Ovary (tissue), 9 donors: ENCODE results near the gene SLC3A2. TPM values are rescaled to one million over a fixed set of nuclear protein-coding genes. Genes with fewer than 3 reads are reported as not detected.
"Not testable (repeated sequence)": the region's sequence is repeated elsewhere in the genome, so short reads cannot be mapped to it uniquely, and the experiment has no call there.

Experiments
- DNase-seq, 5 donors: peaks; one replicate each; pipeline ENCODE4 v3.0.0-alpha.2; 2019 to 2020
- H3K27ac ChIP-seq, 2 donors: fragments of 200-600 bp; one replicate each; pipeline versions ENCODE4 v1.5.1 to v1.8.0; 2019 to 2022
- H3K27me3 ChIP-seq: fragments of 200-600 bp; one replicate; pipeline ENCODE4 v1.8.0; 2022
- H3K36me3 ChIP-seq: fragments of 200-600 bp; sonication (generic); one replicate; pipeline ENCODE4 v1.5.1; 2019
- H3K4me1 ChIP-seq: one replicate; pipeline ENCODE4 v1.8.1; 2013; ENCODE audit warnings: mild to moderate bottlenecking, moderate library complexity; ENCODE audit not compliant: insufficient read depth
- H3K4me3 ChIP-seq: fragments of 200-600 bp; sonication (generic); one replicate; pipeline ENCODE4 v1.5.1; 2017
- H3K9me3 ChIP-seq, 2 donors: fragments of 200-600 bp in 1 of 2; sonication (generic) in 1 of 2; one replicate each; pipeline versions ENCODE4 v1.5.1 to v1.8.1; 2013 to 2019; ENCODE audit warnings: mild to moderate bottlenecking in 1 of 2, moderate library complexity in 1 of 2
- EP300 ChIP-seq: sonication (generic); formaldehyde crosslinking; IDR thresholded peaks from one replicate; pipeline ENCODE4 v1.6.1; 2017; ENCODE audit warnings: antibody characterized with exemption
- POLR2A ChIP-seq: fragments of 450-650 bp; IDR thresholded peaks from one replicate; pipeline ENCODE4 v1.6.1; 2017; ENCODE audit warnings: antibody characterized with exemption, mild to moderate bottlenecking, moderate library complexity
- WGBS, 3 donors: extraction: QIAGEN DNeasy Blood & Tissue Kit in 1 of 3; methylation state at CpG; one replicate each; pipeline versions ENCODE4 v1.1.5 to v1.1.7; 2013 to 2017; 5-methylcytosine and 5-hydroxymethylcytosine counted together
- intact Hi-C, 4 donors: fragments of 100-400 bp; cut with DNase I; formaldehyde crosslinking; loops; one replicate each; pipeline versions ENCODE4 v1.11.0 to v1.15.1; 2022 to 2023
- polyA plus RNA-seq, 2 donors: library from polyadenylated mRNA; stranded (reverse); fragments of 200-250 nt in 1 of 2; fragments of 350-450 nt in 1 of 2; fragmentation: Illumina TruSeq in 1 of 2; extraction: RNeasy Lipid Tissue Mini Kit (QIAGEN cat#74804) in 1 of 2; gene quantifications; one replicate each; pipeline ENCODE4 v1.2.3, GENCODE V29; 2013 to 2014
- total RNA-seq, 7 donors: library from RNA; depleted of rRNA in 2 of 7; stranded (reverse); fragments of >200 nt in 2 of 7; fragmentation: NEBNext Ultra II Directional in 3 of 7; extraction: Animal tissue kit (Norgen Biotek cat#: 25700) in 3 of 7; gene quantifications; one replicate each; pipeline versions ENCODE4 v1.1.0 to v1.2.4, GENCODE V29; 2016 to 2023
- TF ChIP-seq, protein P1 (sequence below), 3 donors: fragments of 450-650 bp in 2 of 3; fragments of 200-600 bp in 1 of 3; IDR thresholded peaks; one replicate each; pipeline versions ENCODE4 v1.5.1 to v1.8.0; 2016 to 2022; ENCODE audit warnings: antibody characterized with exemption in 3 of 3, mild to moderate bottlenecking in 1 of 3
- donor health status: DM: no; HTN: no; CAD: no; lungs with moderate emphysema.
- donor health status: DM: no; HTN: no; CAD: no.
- donor health status: Bipolar disorder and iron deficiency.
- donor health status: DM: yes; HTN: yes; CAD: no.
- donor health status: DM: no; HTN: no; CAD: no.
- donor health status: DM: yes; HTN: yes; CAD: no.

Gene SLC3A2
- total and polyA plus RNA-seq, 9 donors = 69.0 to 430 (median 97.7) TPM

DNA sequence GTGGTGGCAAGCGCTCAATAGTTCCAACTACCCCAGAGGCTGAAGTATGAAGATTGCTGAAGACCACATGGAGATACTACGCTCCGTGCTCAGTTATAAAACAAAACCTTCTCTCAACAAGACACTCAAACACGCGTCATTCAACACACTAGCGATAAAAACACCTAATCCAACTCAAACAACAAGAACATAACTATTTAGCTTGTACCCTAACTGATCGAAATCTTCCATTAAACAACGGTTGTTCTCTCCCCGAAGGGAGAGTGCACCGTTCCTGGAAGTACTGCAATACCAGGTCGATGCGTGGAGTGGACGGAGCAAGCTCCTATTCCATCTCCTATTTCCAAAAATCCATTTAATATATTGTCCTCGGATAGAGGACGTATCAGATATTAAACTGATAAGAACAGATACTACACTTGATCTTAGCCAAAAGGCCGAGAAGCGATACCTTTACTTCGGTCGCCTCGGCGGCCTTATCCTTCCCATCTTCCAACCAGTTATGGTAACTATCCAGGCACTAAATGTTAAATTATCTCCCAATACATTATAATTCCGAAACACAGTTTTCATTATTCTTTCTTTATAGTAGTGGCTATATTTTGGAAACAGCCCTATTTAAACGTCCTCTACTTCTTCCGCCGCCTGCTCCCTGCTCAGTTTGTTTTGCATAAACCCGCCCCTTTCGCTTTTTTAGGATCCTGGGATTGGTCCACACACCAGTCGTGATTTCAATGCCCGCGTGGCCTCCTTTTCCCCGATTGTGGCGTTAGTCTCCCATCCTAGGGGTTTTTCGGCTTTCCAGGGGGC is 39.1 kb upstream of the SLC3A2 start:
- Histone ChIP-seq H3K27ac (peak overlapping the region; percentile 95 to 98), H3K4me1 (no peaks in the 10 kb centered on the region), H3K4me3 (peak overlapping the region; percentile 87), H3K27me3 (no peaks in the 10 kb centered on the region), H3K36me3 (no peaks in the 10 kb centered on the region), H3K9me3 (no peaks in the 10 kb centered on the region)
- DNase-seq = peak; percentile 76 to 89 (median 85)
- 0% methylated on average over 33 of the region's 33 CpGs for WGBS, 3 donors
- peak; percentile 15 for TF ChIP-seq EP300
- TF ChIP-seq, protein P1, sequence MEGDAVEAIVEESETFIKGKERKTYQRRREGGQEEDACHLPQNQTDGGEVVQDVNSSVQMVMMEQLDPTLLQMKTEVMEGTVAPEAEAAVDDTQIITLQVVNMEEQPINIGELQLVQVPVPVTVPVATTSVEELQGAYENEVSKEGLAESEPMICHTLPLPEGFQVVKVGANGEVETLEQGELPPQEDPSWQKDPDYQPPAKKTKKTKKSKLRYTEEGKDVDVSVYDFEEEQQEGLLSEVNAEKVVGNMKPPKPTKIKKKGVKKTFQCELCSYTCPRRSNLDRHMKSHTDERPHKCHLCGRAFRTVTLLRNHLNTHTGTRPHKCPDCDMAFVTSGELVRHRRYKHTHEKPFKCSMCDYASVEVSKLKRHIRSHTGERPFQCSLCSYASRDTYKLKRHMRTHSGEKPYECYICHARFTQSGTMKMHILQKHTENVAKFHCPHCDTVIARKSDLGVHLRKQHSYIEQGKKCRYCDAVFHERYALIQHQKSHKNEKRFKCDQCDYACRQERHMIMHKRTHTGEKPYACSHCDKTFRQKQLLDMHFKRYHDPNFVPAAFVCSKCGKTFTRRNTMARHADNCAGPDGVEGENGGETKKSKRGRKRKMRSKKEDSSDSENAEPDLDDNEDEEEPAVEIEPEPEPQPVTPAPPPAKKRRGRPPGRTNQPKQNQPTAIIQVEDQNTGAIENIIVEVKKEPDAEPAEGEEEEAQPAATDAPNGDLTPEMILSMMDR (IDR thresholded peaks at IDR 0.05) = peak in 1 of 3 donors; percentile 25
- peak; percentile 93 for TF ChIP-seq POLR2A
- intact Hi-C loops = loop anchor here in 1 of 4 donors (5.0 kb wide), 1 partner anchor 114 kb away; the partner anchor contains the start of genes HNRNPUL2 and TTC9C

DNA sequence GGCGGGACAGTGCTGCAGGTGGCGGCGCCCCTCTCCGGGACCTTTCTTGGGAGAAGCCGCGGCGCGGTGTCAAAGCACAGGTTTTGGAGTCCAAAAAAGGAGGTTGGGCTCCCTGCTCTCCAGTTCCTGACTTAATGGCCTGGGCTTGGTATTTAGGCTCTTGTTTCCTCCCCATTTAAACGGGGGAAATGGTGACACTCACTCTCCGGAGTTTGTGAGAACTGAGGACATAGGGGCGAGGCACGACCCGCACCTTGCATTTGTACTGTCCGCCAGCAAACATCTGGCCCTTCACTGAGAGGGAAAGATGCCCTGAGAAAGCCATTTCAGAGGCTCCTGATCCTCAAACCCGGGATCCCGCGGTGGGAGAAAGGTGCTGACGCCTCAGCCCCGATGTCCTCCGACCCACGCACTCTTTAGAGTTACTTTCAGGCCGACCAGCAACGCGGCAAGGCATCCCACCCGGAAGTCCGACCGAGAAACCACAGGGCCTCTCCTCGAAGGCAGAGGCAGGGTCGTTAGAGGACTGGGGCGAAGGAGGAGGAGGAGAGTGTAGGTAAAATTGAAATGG is 38.4 kb upstream of the SLC3A2 start:
- intact Hi-C loops = loop anchor here in 1 of 4 donors (5.0 kb wide), 1 partner anchor 115 kb away; the partner anchor contains the start of genes HNRNPUL2 and TTC9C
- Histone ChIP-seq H3K9me3 (no peaks in the 10 kb centered on the region), H3K27me3 (no peaks in the 10 kb centered on the region), H3K27ac (peak overlapping the region; percentile 95 to 98), H3K36me3 (no peaks in the 10 kb centered on the region), H3K4me3 (peak overlapping the region; percentile 48), H3K4me1 (no peaks in the 10 kb centered on the region)
- TF ChIP-seq POLR2A = no peak
- TF ChIP-seq EP300 = no peak
- TF ChIP-seq, protein P1 (IDR thresholded peaks at IDR 0.05) = no peak
- 7% methylated on average over 30 of the region's 30 CpGs for WGBS, 3 donors
- peak; percentile 44 to 83 (median 65) for DNase-seq

GRCh38 chr11:62842891-62843290 is 37.8 kb upstream of the SLC3A2 start:
- not testable (repeated sequence) for DNase-seq, H3K4me3 ChIP-seq, H3K4me1 ChIP-seq, H3K27me3 ChIP-seq, H3K9me3 ChIP-seq, H3K36me3 ChIP-seq
- intact Hi-C loops = loop anchor here in 1 of 4 donors (5.0 kb wide), 1 partner anchor 116 kb away; the partner anchor contains the start of genes HNRNPUL2 and TTC9C
- H3K27ac ChIP-seq = peak overlapping the region; percentile 95 to 98
- 80 to 85% (median 81%) methylated on average over 9 of the region's 9 CpGs for WGBS, 3 donors

- no peak for TF ChIP-seq POLR2A
- TF ChIP-seq, protein P1 (IDR thresholded peaks at IDR 0.05) = no peak
- TF ChIP-seq EP300 = no peak
- Histone ChIP-seq H3K4me1 (no peaks in the 10 kb centered on the region), H3K9me3 (no peaks in the 10 kb centered on the region), H3K27ac (no peak overlapping the region), H3K27me3 (no peaks in the 10 kb centered on the region), H3K4me3 (no peak overlapping the region), H3K36me3 (no peaks in the 10 kb centered on the region)
- no peak for DNase-seq
- WGBS, 3 donors = 91 to 96% (median 95%) methylated on average over 3 of the region's 3 CpGs
- intact Hi-C loops = loop anchor here in 1 of 4 donors (5.0 kb wide), 1 partner anchor 116 kb away; the partner anchor contains the start of genes HNRNPUL2 and TTC9C
These were observed 37.2 kb upstream of the SLC3A2 start for GRCh38 chr11:62843466-62843865.
